PC-3 (cell line): ENCODE measurements around the gene TMEM161A. TPM values are rescaled to one million over a fixed set of nuclear protein-coding genes. Genes with fewer than 3 reads are reported as not detected.

ENCODE experiments used
- ATAC-seq: fragments of 200-7000 bp; cut with Tn5 transposase; 2 replicates; pipeline ENCODE4 v1.9.1; 2020; ENCODE audit warnings: mild to moderate bottlenecking, moderate library complexity
- BruUV-seq: library from RNA; stranded (reverse); fragments of 400-500 nt; replicated peaks from 2 replicates; lab custom pipeline; 2021; lab: Mats Ljungman, UMichigan
- CTCF ChIA-PET: fragments of 300-600 bp; sonication (Branson Sonifier 250); formaldehyde crosslinking; loops from one replicate; lab custom pipeline; 2022; ENCODE audit warnings: antibody characterized with exemption; lab: Charles Lee
- POLR2A ChIA-PET: fragments of 300-600 bp; sonication (Branson Sonifier 250); formaldehyde crosslinking; loops from one replicate; lab custom pipeline; 2022; ENCODE audit warnings: antibody characterized with exemption; ENCODE audit not compliant: unreplicated experiment; lab: Charles Lee
- DNase-seq: peaks from one replicate; pipeline ENCODE4 v3.0.0-alpha.2; 2015
- H2AFZ ChIP-seq: fragments of 300-600 bp; sonication (generic); 2 replicates; pipeline ENCODE4 v1.6.0; 2016; ENCODE audit warnings: antibody characterized with exemption, low read length
- H3F3A ChIP-seq: fragments of 300-600 bp; sonication (generic); one replicate; pipeline ENCODE4 v1.6.0; 2017; ENCODE audit warnings: antibody characterized with exemption, low read length, control low read depth, mild to moderate bottlenecking; ENCODE audit not compliant: unreplicated experiment
- H3K27ac ChIP-seq: fragments of 300-600 bp; sonication (generic); 2 replicates; pipeline ENCODE4 v1.5.1; 2016; ENCODE audit warnings: mild to moderate bottlenecking, low read length
- H3K27me3 ChIP-seq: fragments of 300-600 bp; sonication (generic); 2 replicates; pipeline ENCODE4 v1.6.1; 2016; ENCODE audit warnings: low read length, mixed read lengths
- H3K36me3 ChIP-seq: fragments of 300-600 bp; sonication (generic); 2 replicates; pipeline ENCODE4 v1.6.1; 2016; ENCODE audit warnings: low read depth, mixed run types, low read length, mixed read lengths
- H3K4me1 ChIP-seq: fragments of 300-600 bp; sonication (generic); 2 replicates; pipeline ENCODE4 v1.5.1; 2016; ENCODE audit warnings: low read length; ENCODE audit not compliant: insufficient read depth
- H3K4me2 ChIP-seq: fragments of 300-600 bp; sonication (generic); 2 replicates; pipeline ENCODE4 v1.6.0; 2016; ENCODE audit warnings: low read length
- H3K4me3 ChIP-seq: fragments of 300-600 bp; sonication (generic); 2 replicates; pipeline ENCODE4 v1.5.1; 2016; ENCODE audit warnings: mild to moderate bottlenecking, low read length, mixed read lengths
- H3K79me2 ChIP-seq: fragments of 300-600 bp; sonication (generic); 2 replicates; pipeline ENCODE4 v1.6.1; 2017; ENCODE audit warnings: low read length, mixed read lengths
- H3K9ac ChIP-seq: fragments of 300-600 bp; sonication (generic); 2 replicates; pipeline ENCODE4 v1.6.0; 2016; ENCODE audit warnings: mild to moderate bottlenecking, low read length
- H3K9me2 ChIP-seq: fragments of 300-600 bp; sonication (generic); replicated peaks from 2 replicates; pipeline ENCODE4 v1.6.1; 2016; ENCODE audit warnings: mixed run types, low read length, mixed read lengths
- H3K9me3 ChIP-seq: fragments of 300-600 bp; sonication (generic); 2 replicates; pipeline ENCODE4 v1.6.1; 2016; ENCODE audit warnings: low read length, mixed read lengths
- H4K20me1 ChIP-seq: fragments of 300-600 bp; sonication (generic); 2 replicates; pipeline ENCODE4 v1.6.1; 2016; ENCODE audit warnings: low read length, mixed read lengths
- EZH2 ChIP-seq: fragments of 300-600 bp; sonication (generic); IDR thresholded peaks from one replicate; pipeline ENCODE4 v1.6.1; 2017; ENCODE audit warnings: antibody characterized with exemption, mild to moderate bottlenecking, low read length; ENCODE audit not compliant: unreplicated experiment
- EZH2phosphoT487 ChIP-seq: fragments of 300-600 bp; sonication (generic); IDR thresholded peaks from 2 replicates; pipeline ENCODE4 v1.6.1; 2018; ENCODE audit warnings: mild to moderate bottlenecking, antibody characterized with exemption, low read length, borderline replicate concordance
- intact Hi-C: fragments of 100-400 bp; cut with micrococcal nuclease; formaldehyde crosslinking; loops from 2 replicates; pipeline ENCODE4 v1.9.0; 2023
- total RNA-seq: library from RNA; depleted of rRNA; stranded (reverse); fragments of >200 nt; gene quantifications from 2 replicates; pipeline ENCODE4 v1.2.3, GENCODE V29; 2014; rRNA removed
- TF ChIP-seq, protein P1 (sequence below): fragments of 300-600 bp; sonication (generic); conservative IDR thresholded peaks from 2 replicates; pipeline ENCODE4 v1.5.1; 2017; ENCODE audit warnings: antibody characterized with exemption, low read depth, mild to moderate bottlenecking, low read length

TMEM161A gene
- total RNA-seq, 1 experiment from 2014 or later: 49.9 TPM

DNA sequence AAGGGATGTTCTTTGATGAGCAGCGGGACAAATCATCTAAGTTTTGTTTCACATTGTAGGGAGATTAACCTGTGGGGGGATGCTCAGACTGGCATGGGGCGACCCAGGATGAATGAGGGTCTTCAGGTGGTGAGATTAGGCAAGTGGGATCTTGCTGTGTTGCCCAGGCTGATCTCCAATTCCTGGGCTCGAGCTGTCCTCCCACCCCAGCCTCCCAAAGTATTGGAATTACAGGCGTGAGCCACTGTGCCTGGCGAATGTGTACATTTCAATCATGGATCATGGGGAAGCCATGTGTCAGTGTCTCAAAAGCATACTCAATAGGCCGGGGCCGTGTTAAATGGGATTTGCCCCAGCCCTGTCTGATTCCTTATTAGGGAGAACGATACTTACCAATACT is 66.4 kb downstream of the TMEM161A start:
- H3K9me3 ChIP-seq: no peaks in the 10 kb centered on the region
- H3K36me3 ChIP-seq: no peaks in the 10 kb centered on the region
- BruUV-seq: no TSS peak
- intact Hi-C loops: no loop called here
- no peak for DNase-seq
- no peak for TF ChIP-seq EZH2phosphoT487
- no peak for TF ChIP-seq EZH2
- TF ChIP-seq, protein P1, sequence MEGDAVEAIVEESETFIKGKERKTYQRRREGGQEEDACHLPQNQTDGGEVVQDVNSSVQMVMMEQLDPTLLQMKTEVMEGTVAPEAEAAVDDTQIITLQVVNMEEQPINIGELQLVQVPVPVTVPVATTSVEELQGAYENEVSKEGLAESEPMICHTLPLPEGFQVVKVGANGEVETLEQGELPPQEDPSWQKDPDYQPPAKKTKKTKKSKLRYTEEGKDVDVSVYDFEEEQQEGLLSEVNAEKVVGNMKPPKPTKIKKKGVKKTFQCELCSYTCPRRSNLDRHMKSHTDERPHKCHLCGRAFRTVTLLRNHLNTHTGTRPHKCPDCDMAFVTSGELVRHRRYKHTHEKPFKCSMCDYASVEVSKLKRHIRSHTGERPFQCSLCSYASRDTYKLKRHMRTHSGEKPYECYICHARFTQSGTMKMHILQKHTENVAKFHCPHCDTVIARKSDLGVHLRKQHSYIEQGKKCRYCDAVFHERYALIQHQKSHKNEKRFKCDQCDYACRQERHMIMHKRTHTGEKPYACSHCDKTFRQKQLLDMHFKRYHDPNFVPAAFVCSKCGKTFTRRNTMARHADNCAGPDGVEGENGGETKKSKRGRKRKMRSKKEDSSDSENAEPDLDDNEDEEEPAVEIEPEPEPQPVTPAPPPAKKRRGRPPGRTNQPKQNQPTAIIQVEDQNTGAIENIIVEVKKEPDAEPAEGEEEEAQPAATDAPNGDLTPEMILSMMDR: no peak
- no peaks in the 10 kb centered on the region for H3K79me2 ChIP-seq
- no peak overlapping the region for H2AFZ ChIP-seq
- H3K27me3 ChIP-seq: no peaks in the 10 kb centered on the region
- no peak overlapping the region for H3K27ac ChIP-seq
- H3K4me1 ChIP-seq: no peaks in the 10 kb centered on the region
- ATAC-seq: no peak
- H3K9me2 ChIP-seq: no peaks in the 10 kb centered on the region
- no peaks in the 10 kb centered on the region for H3F3A ChIP-seq
- CTCF ChIA-PET: no interaction called here
- POLR2A ChIA-PET: no interaction called here
- no peak overlapping the region for H3K9ac ChIP-seq
- no peaks in the 10 kb centered on the region for H4K20me1 ChIP-seq
- H3K4me3 ChIP-seq: no peak overlapping the region
- no peak overlapping the region for H3K4me2 ChIP-seq

Other genes with a start within 250 kb of the TMEM161A start
- gene CERS1, start 242.3 kb downstream of the TMEM161A start, total RNA-seq: 0.95 and 3.3 TPM in 2 replicates
- gene COPE, start 219.1 kb downstream of the TMEM161A start, total RNA-seq: 408 and 410 TPM in 2 replicates
- gene DDX49, start 218.8 kb downstream of the TMEM161A start, total RNA-seq: 120 and 145 TPM in 2 replicates
- gene HOMER3, start 197.3 kb downstream of the TMEM161A start, total RNA-seq: 118 and 143 TPM in 2 replicates
- 48.9 and 56.9 TPM in 2 replicates for gene SUGP2, start 105.0 kb downstream of the TMEM161A start, total RNA-seq
- gene ARMC6, start 104.9 kb downstream of the TMEM161A start, total RNA-seq: 102 and 114 TPM in 2 replicates
- gene SLC25A42, start 74.5 kb downstream of the TMEM161A start, total RNA-seq: 8.0 and 8.8 TPM in 2 replicates
- 0.22 and 0.29 TPM in 2 replicates for gene MEF2B, start 31.8 kb upstream of the TMEM161A start, total RNA-seq
- gene BORCS8, start 53.7 kb upstream of the TMEM161A start, total RNA-seq: 21.9 and 33.1 TPM in 2 replicates
- gene RFXANK, start 53.8 kb upstream of the TMEM161A start, total RNA-seq: 88.5 and 104 TPM in 2 replicates
- 39.3 and 47.0 TPM in 2 replicates for gene NR2C2AP, start 64.9 kb upstream of the TMEM161A start, total RNA-seq
- gene NCAN, start 73.5 kb upstream of the TMEM161A start, total RNA-seq: 0.15 TPM in 1 of 2 replicates, not detected in the other
- not detected in 2 replicates for gene TM6SF2, start 134.8 kb upstream of the TMEM161A start, total RNA-seq
- 42.1 and 44.0 TPM in 2 replicates for gene SUGP1, start 182.0 kb upstream of the TMEM161A start, total RNA-seq
- gene MAU2, start 182.4 kb upstream of the TMEM161A start, total RNA-seq: 32.6 and 44.2 TPM in 2 replicates